Measurements from ENCODE around the gene SEMA3D.

The SEMA3D gene

GRCh38 chr7:85031475-85031874 lies 155.4 kb downstream of the SEMA3D start:
- DNase-seq (ENCODE audit: low spot score) = no peak

GRCh38 chr7:85030893-85031292 lies 156.0 kb downstream of the SEMA3D start:
- peak; percentile 59 for DNase-seq (ENCODE audit: low spot score)

- no peak for DNase-seq (ENCODE audit: low spot score)
These were observed 161.5 kb downstream of the SEMA3D start for GRCh38 chr7:85025312-85025756.

GRCh38 chr7:85023916-85024315 lies 162.9 kb downstream of the SEMA3D start:
- DNase-seq (ENCODE audit: low spot score) = no peak

- DNase-seq (ENCODE audit: low spot score) = peak; percentile 27
These were observed 163.7 kb downstream of the SEMA3D start for GRCh38 chr7:85023066-85023712.

GRCh38 chr7:85022064-85022697 lies 164.7 kb downstream of the SEMA3D start:
- no peak for DNase-seq (ENCODE audit: low spot score)

GRCh38 chr7:85021101-85021704 lies 165.7 kb downstream of the SEMA3D start:
- DNase-seq (ENCODE audit: low spot score) = peak; percentile 15

- DNase-seq (ENCODE audit: low spot score) = no peak
These were observed 167.1 kb downstream of the SEMA3D start for GRCh38 chr7:85019778-85020177.

- DNase-seq (ENCODE audit: low spot score) = no peak
These were observed 167.7 kb downstream of the SEMA3D start for GRCh38 chr7:85019176-85019575.

GRCh38 chr7:85018498-85018897 lies 168.4 kb downstream of the SEMA3D start:
- no peak for DNase-seq (ENCODE audit: low spot score)

- DNase-seq (ENCODE audit: low spot score) = no peak
These were observed 170.6 kb downstream of the SEMA3D start for GRCh38 chr7:85016286-85016685.

- no peak for DNase-seq (ENCODE audit: low spot score)
These were observed 171.8 kb downstream of the SEMA3D start for GRCh38 chr7:85014936-85015660.

- DNase-seq (ENCODE audit: low spot score) = no peak
These were observed 175.7 kb downstream of the SEMA3D start for GRCh38 chr7:85011127-85011526.

GRCh38 chr7:85010306-85010705 lies 176.6 kb downstream of the SEMA3D start:
- DNase-seq (ENCODE audit: low spot score) = no peak

- no peak for DNase-seq (ENCODE audit: low spot score)
These were observed 180.1 kb downstream of the SEMA3D start for GRCh38 chr7:85006754-85007153.

GRCh38 chr7:85004402-85004801 lies 182.5 kb downstream of the SEMA3D start:
- DNase-seq (ENCODE audit: low spot score) = no peak

GRCh38 chr7:85001495-85002345 lies 185.1 kb downstream of the SEMA3D start:
- DNase-seq (ENCODE audit: low spot score) = no peak

- no peak for DNase-seq (ENCODE audit: low spot score)
These were observed 186.0 kb downstream of the SEMA3D start for GRCh38 chr7:85000735-85001350.

GRCh38 chr7:84999450-84999849 lies 187.4 kb downstream of the SEMA3D start:
- no peak for DNase-seq (ENCODE audit: low spot score)

GRCh38 chr7:84998665-84999064 lies 188.2 kb downstream of the SEMA3D start:
- DNase-seq (ENCODE audit: low spot score) = no peak

GRCh38 chr7:84997626-84998025 lies 189.2 kb downstream of the SEMA3D start:
- DNase-seq (ENCODE audit: low spot score) = no peak

Measured in COLO829 (cell line).